ENCODE results near the gene PLSCR4.

The PLSCR4 gene

DNA sequence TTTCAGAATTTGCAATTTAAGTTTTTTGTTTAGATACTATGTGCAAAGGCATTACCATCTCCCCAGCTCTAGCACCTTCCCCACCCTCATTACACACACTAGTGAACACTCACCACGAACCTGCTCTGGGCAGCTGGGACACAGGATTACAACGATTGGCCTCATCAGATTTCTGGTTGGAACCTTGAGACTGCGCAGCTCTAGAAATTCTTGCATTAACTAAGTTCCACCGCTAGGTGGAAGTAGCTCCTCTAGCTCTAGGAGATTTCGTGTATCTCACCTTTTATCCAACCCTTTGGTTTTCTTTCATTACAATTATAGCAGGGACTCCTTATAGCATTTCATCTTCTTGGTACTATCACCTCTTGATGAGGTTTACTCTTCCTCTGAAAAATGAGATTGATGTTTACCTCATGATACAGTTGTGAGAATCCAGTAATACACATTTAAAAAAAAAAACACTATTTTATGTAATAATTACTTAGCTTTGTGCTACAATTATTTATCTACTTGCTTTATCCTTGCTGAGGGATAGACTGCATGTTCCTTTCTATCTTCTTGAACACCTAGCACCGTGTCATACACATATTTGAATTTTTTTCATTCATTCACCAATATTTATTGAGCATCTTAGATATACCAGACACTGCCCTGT lies 61.3 kb downstream of the PLSCR4 start:
- DNase-seq: peak; percentile 20 to 77 (median 40)

GRCh38 chr3:146187334-146187950 lies 63.5 kb downstream of the PLSCR4 start:
- peak in 2 of 3 experiments; percentile 15 to 54 for DNase-seq

DNA sequence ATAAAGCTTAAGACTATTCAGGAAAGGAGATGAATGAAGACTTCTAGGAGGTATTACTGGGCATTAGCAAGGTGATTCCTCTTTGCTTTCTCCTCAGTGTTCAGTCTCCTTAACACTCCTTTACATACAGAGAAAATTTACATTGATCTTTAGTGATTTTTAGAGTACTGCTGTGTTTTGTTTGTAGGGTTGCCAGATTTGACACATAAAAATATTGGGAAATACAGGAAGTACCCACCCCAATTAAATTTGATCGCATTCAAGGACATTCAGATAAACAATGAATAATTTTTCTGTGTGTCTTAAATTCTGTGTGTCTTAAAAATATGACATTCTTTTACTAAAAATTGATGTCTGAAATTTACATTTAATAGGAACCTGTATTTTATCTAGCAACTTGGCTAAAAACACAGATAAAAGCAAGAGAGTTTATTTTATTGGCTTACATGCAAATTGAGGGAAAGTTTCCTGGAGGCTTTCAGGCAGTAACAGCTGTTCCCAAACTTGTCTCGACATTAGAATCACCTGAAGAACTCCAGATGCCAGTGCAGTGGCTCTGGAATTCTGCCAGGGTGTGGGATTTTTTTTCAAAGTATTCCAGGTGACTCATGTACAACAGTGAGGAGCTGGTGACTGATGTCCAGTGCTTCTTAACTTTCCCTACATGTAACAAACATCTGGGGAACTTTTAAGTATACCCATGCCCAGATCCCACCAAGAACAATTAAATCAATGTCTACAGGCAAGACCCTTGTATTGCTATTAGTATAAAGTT lies 66.5 kb downstream of the PLSCR4 start:
- DNase-seq: no peak

- DNase-seq: no peak
Measured at GRCh38 chr3:146181216-146181615, 69.7 kb downstream of the PLSCR4 start.

- DNase-seq: no peak
Measured at GRCh38 chr3:146180376-146180775, 70.5 kb downstream of the PLSCR4 start.

GRCh38 chr3:146178006-146178689 lies 72.8 kb downstream of the PLSCR4 start:
- no peak for DNase-seq

DNA sequence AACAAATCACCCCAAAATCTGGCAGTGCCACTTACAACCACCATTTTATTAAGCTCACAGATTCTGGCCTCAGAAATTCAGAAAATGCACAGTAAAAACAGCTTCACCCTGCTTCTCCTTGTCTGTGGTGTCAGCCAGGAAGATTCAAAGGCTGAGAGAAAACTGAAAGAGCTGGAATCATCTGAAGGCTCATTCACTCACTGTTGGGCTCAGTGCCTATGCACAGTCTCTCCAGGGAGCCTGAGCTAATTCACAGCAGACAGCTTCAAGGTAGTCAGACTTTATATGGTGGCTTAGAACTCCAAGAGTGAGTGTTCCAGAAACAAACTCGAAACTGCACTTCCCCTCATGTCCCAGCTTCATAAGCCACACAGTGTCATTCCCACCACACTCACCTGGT lies 73.4 kb downstream of the PLSCR4 start:
- no peak for DNase-seq

DNA sequence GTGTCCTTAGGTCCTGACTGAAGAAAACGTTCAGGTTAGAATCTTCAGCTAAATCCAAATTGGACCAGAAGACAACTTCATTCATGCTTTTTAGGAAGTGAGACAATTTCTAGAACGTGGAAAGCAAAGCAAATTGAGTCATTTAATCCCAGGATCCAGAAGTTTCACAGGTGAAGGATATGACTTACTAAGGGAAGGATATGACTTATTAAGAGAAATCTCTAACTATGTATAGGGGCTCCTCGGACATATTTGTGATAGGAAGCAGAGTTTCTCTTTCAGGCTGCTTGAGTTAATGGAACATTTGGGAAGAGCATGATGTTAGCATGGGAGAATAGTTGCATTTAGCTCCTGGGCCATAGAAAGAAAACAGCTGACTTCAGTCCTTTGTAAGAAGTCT lies 73.8 kb downstream of the PLSCR4 start:
- DNase-seq: no peak

DNA sequence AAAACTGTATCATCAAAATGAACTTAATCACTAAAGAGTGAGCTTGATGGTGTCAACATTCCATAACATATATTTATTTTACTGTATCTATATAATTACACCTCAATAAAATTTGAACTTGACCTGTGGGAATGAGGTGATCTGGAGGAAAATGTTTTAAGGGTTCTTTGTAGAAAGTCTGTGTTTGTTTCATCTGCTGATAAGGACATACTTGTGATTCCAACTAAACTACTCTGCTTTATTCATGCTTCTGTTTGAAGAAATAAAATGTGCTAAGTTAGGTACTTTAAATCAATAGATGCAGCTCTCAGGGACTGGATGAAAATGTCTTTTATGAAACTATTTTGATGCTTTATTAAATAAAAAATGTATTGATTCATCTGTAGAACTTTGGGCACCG lies 78.3 kb downstream of the PLSCR4 start:
- DNase-seq: no peak

DNA sequence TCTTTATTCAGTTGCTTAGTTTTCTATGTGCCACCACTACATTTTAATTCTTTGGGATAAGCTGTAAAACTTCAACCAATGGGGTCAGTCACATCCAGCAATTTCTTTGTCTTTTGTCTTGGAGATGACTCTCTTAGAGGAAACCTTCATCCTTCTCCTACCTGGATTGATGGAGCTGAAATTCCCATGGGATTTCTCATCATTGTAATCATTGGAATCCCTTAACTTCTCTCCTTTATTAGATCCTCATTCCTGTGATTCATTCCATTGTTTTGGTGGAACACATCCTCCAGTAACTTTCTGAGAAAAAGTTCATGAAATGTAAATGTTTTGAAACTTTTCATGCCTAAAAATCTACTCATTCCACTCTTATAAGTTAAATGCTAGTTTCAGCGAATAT lies 80.3 kb downstream of the PLSCR4 start:
- no peak for DNase-seq

GRCh38 chr3:146169891-146170290 lies 81.0 kb downstream of the PLSCR4 start:
- DNase-seq: no peak

- DNase-seq: no peak
Measured at GRCh38 chr3:146166826-146167225, 84.1 kb downstream of the PLSCR4 start.

DNA sequence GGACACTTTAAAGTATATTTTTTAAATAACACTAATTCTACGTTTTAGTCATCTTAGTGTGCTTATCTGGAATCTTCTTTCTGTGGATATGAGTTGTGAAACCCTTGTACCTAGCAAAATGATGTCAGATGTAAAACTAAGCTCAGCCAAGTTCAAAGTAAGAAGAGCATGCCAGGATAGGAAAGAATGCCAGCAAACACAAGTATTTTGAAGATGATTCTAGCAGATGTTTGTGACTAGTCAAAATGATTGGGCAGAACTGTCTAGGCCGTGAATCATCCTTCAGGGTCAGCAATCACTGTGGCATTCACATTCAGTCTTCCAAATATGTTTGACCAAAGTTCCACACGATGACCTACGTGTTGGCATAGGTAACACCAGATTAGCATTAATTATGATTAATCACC lies 84.5 kb downstream of the PLSCR4 start:
- DNase-seq: no peak

DNA sequence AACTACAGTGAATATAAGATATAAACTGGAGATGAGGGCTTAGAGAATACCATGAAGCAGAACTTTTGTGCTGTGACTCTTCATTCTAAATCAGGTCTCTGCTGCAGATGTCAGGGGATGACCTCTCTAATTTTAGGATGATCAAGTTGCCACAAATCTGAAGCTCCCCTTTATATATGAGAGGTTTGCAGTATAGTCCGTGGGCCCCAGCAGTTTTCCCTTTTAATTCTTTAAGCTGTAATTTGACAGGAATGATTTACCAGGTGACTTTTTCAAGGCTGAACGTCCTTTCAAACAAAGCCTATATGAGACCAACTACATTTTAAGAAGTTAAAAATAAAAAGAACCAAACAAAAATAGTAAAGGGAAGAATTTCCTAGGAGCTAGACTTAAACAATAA lies 85.0 kb downstream of the PLSCR4 start:
- no peak for DNase-seq

GRCh38 chr3:146164971-146165769 lies 85.7 kb downstream of the PLSCR4 start:
- DNase-seq: no peak

- no peak for DNase-seq
Measured at GRCh38 chr3:146164506-146164905, 86.4 kb downstream of the PLSCR4 start.

DNA sequence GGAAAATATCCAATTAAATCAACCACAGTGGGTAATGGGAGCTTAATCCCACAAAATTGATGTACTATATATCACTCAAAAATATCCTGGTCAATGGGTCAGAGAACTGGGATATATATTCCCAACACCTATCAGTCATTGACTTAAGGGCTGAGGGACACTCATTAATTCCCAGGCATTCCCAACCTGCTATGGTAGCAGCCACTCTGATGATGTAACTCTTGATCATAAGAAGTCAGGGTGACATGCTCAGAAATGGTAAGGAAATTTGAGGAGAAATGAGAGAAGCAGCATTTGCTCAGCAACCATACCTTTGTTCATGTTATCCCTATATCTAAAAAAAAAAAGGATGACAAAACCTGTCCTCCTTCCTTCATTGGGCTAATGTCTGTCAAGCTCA lies 86.8 kb downstream of the PLSCR4 start:
- DNase-seq: no peak

DNA sequence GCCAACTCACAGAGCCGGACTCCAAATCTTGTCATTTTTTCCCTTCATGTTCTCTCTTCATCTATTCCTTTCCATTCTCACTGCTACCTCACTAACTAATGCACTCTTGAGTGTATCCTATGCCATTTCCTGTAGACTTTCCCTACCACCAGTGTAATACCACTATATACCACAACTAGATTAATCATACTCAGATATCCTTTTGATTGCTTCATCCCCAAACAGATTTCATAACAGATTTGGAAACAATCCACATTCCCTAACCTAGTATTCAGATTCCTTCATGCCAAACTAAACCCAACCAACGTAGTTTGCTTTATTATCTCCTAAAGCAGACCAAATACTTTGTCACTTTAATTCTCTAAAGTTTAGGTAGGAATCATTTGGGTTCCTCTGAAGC lies 87.3 kb downstream of the PLSCR4 start:
- DNase-seq: no peak

- peak in 1 of 3 experiments; percentile 29 for DNase-seq
Measured at GRCh38 chr3:146162561-146162960, 88.3 kb downstream of the PLSCR4 start.

DNA sequence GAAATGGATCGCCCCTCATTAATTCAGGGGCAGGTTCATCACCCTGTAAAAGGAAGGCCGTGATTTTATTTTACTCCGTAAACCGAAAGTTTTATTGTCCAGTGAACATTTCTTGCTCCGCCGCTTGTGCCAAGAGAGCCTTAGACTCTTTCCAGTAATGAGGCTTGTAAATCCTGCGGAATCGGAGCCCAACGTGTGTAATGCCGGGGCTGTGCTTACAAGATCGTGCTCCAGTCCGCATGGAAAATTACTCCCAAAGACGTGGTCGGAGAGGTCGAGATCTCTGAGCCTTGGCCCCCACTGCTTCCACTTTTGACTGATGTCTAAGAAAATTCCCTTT lies 89.3 kb downstream of the PLSCR4 start:
- peak in 2 of 3 experiments; percentile 84 to 87 for DNase-seq

- peak; percentile 29 to 89 (median 88) for DNase-seq
Measured at GRCh38 chr3:146160964-146161662, 89.8 kb downstream of the PLSCR4 start, which contains the start of gene PLOD2. TSS of gene PLOD2 (minus strand) at chr3:146161184. CDS start at chr3:146160989, 195 bp downstream.

Data from NCI-H1417 (cell line).